ENCODE data around the gene LRRC25. TPM values are rescaled to one million over a fixed set of nuclear protein-coding genes. Genes with fewer than 3 reads are reported as not detected.

LRRC25 gene
- total RNA-seq, 1 experiment from 2014 or later = 0.12 TPM

GRCh38 chr19:18437491-18438330 lies 40.3 kb upstream of the LRRC25 start, which contains the start of gene ISYNA1:
ISYNA1 (minus strand) TSS chr19:18438133; CDS start chr19:18437979, 154 bp downstream.
- RAD21 ChIA-PET (ENCODE audit: low non-redundant PET in 1 of 2, low total read pairs in 2 of 2, uncharacterized antibody in 2 of 2, unreplicated experiment in 2 of 2) = no interaction called here
- peaks cover 9% of the 10 kb centered on the region; the same call in 1 of the 2 replicates for H3K79me2 ChIP-seq (ENCODE audit: insufficient read depth, low read length)
- CTCF ChIA-PET = interaction anchor here (1.0 kb wide), 1 partner anchor 98 kb away, joined by 4 read pairs; no protein-coding TSS in a partner anchor
- H3K9me2 ChIP-seq (ENCODE audit: insufficient read depth) = no peaks in the 10 kb centered on the region
- DNase-seq (ENCODE audit: low read depth, low spot score) (no peak), ATAC-seq (peak; percentile 59)
- H3K27me3 ChIP-seq (ENCODE audit: insufficient read depth, low read length) = no peaks in the 10 kb centered on the region
- intact Hi-C loops (cut with micrococcal nuclease) = no loop called here
- no peak within 1 kb of the TSS for H2AFZ ChIP-seq (ENCODE audit: low read depth, low read length, poor library complexity, severe bottlenecking)
- peak within 1 kb of the TSS; percentile 91 for H3K9ac ChIP-seq (ENCODE audit: low read length)
- TSS peak; percentile 65 for BruUV-seq (replicated peaks)
- peak within 1 kb of the TSS; percentile 99 for H3K27ac ChIP-seq (ENCODE audit: low read depth, low read length)
- peak within 1 kb of the TSS; percentile 78 to 84 for H3K4me3 ChIP-seq (replicated peaks in 1 of 2; ENCODE audit: low read depth in 1 of 2, low read length in 2 of 2)
- TF ChIP-seq POLR2AphosphoS5 (IDR thresholded peaks at IDR 0.05; ENCODE audit: low read depth, low read length) = peak; percentile 78; the same call in 1 of the 2 replicates
- no peak for TF ChIP-seq ZBTB33 (IDR thresholded peaks at IDR 0.05; ENCODE audit: extremely low read depth, insufficient replicate concordance, low read length)
- TF ChIP-seq CTCF (IDR thresholded peaks at IDR 0.05 in 2 of 3, conservative IDR thresholded peaks at IDR 0.05 in 1 of 3; ENCODE audit: borderline replicate concordance in 1 of 3, insufficient read depth in 1 of 3, low read depth in 2 of 3, low read length in 2 of 3) = no peak
- TF ChIP-seq EGR1 (IDR thresholded peaks at IDR 0.05; ENCODE audit: low read depth) = peak; percentile 41; the same call in 1 of the 2 replicates
- peak; percentile 50 for TF ChIP-seq POLR2A (IDR thresholded peaks at IDR 0.05; ENCODE audit: borderline replicate concordance, extremely low read depth, insufficient read depth, insufficient read length)
- no peak for TF ChIP-seq RAD21 (IDR thresholded peaks at IDR 0.05; ENCODE audit: low read depth)
- no peak for TF ChIP-seq TCF7L2 (IDR thresholded peaks at IDR 0.05; ENCODE audit: borderline replicate concordance, extremely low read depth, insufficient read depth, insufficient read length)
- TF ChIP-seq ZFX (IDR thresholded peaks at IDR 0.05) = peak; percentile 29; the same call in 1 of the 2 replicates
- TF ChIP-seq EZH2 (IDR thresholded peaks at IDR 0.05) = no peak
- peaks cover 0 to 8% of the 10 kb centered on the region in 2 experiments; a peak in 1 of 4 replicates for H3K36me3 ChIP-seq (ENCODE audit: control insufficient read depth in 1 of 2, insufficient read depth in 2 of 2, low read length in 2 of 2)
- H3K4me2 ChIP-seq (ENCODE audit: low read length) = peak within 1 kb of the TSS; percentile 96
- no peaks in the 10 kb centered on the region for H3K9me3 ChIP-seq (ENCODE audit: control insufficient read depth in 1 of 2, insufficient read depth in 1 of 2, low read depth in 1 of 2, low read length in 2 of 2)
- peaks cover 27 to 55% of the 10 kb centered on the region in 2 experiments for H3K4me1 ChIP-seq (ENCODE audit: control insufficient read depth in 1 of 2, insufficient read depth in 2 of 2, low read length in 2 of 2)
- no peaks in the 10 kb centered on the region for H4K20me1 ChIP-seq (ENCODE audit: insufficient read depth)
- POLR2A ChIA-PET = interaction anchor here (0.9 to 1.4 kb wide), 5 partner anchors 17 to 246 kb away, joined by 3 to 5 read pairs (median 4); partner anchors contain the start of genes GDF15, JUND and SSBP4
